ENCODE measurements around the gene TFEB. TPM values are rescaled to one million over a fixed set of nuclear protein-coding genes. Genes with fewer than 3 reads are reported as not detected.
A peak's percentile ranks its signal among the peaks of the same experiment; 100 is the strongest.

The TFEB gene
- total RNA-seq, 3 donors from 2014 or later (not counting 1 experiment from before 2014, with no cell fraction given) = 56.0 to 66.7 (median 66.2) TPM

GRCh38 chr6:41713650-41714291 is 21.6 kb downstream of the TFEB start:
- Histone ChIP-seq H3K27ac (ENCODE audit: low read length) (no peak overlapping the region), H3K36me3 (ENCODE audit: control insufficient read depth, insufficient read depth, low read length) (no peaks in the 10 kb centered on the region), H3K27me3 (ENCODE audit: control insufficient read depth, insufficient read depth, low read length) (no peaks in the 10 kb centered on the region), H3K4me1 (ENCODE audit: control insufficient read depth, insufficient read depth, low read length) (peaks cover 57% of the 10 kb centered on the region), H3K9me3 (ENCODE audit: control insufficient read depth, insufficient read depth, low read length) (no peaks in the 10 kb centered on the region), H3K4me3 (ENCODE audit: low read length) (no peak overlapping the region)
- Mint-ChIP-seq H3K27ac (peak overlapping the region in 1 of 2 donors; percentile 44), H3K9me3 (no peaks in the 10 kb centered on the region), H3K4me3 (no peak overlapping the region), H3K36me3 (no peaks in the 10 kb centered on the region), H3K4me1 (peaks cover 41 to 68% of the 10 kb centered on the region in 2 donors), H3K27me3 (ENCODE audit: low read depth in 2 of 2) (no peaks in the 10 kb centered on the region)
- ATAC-seq (peak in 1 of 3 donors; percentile 13), DNase-seq (no peak)
- TF ChIP-seq CTCF (IDR thresholded peaks at IDR 0.05) = no peak
- WGBS (ENCODE audit: insufficient coverage) = 72% methylated on average over 14 of the region's 14 CpGs
- intact Hi-C loops (cut with micrococcal nuclease) = no loop called here

GRCh38 chr6:41713159-41713649 is 22.2 kb downstream of the TFEB start:
- WGBS (ENCODE audit: insufficient coverage) = 79% methylated on average over 9 of the region's 9 CpGs
- peaks cover 61% of the 10 kb centered on the region for H3K4me1 ChIP-seq (ENCODE audit: control insufficient read depth, insufficient read depth, low read length)
- intact Hi-C loops (cut with micrococcal nuclease) = no loop called here
- peak overlapping the region in 1 of 2 donors; percentile 44 for H3K27ac Mint-ChIP-seq
- H3K36me3 Mint-ChIP-seq = no peaks in the 10 kb centered on the region
- peaks cover 47 to 74% of the 10 kb centered on the region in 2 donors for H3K4me1 Mint-ChIP-seq
- no peak overlapping the region for H3K4me3 ChIP-seq (ENCODE audit: low read length)
- no peaks in the 10 kb centered on the region for H3K27me3 Mint-ChIP-seq (ENCODE audit: low read depth in 2 of 2)
- DNase-seq (no peak), ATAC-seq (no peak)
- H3K9me3 Mint-ChIP-seq = no peaks in the 10 kb centered on the region
- no peak overlapping the region for H3K27ac ChIP-seq (ENCODE audit: low read length)
- H3K27me3 ChIP-seq (ENCODE audit: control insufficient read depth, insufficient read depth, low read length) = no peaks in the 10 kb centered on the region
- H3K36me3 ChIP-seq (ENCODE audit: control insufficient read depth, insufficient read depth, low read length) = no peaks in the 10 kb centered on the region
- TF ChIP-seq CTCF (IDR thresholded peaks at IDR 0.05) = no peak
- H3K4me3 Mint-ChIP-seq = no peak overlapping the region
- no peaks in the 10 kb centered on the region for H3K9me3 ChIP-seq (ENCODE audit: control insufficient read depth, insufficient read depth, low read length)

- Mint-ChIP-seq H3K27ac (no peak overlapping the region), H3K36me3 (no peaks in the 10 kb centered on the region), H3K4me3 (no peak overlapping the region), H3K9me3 (no peaks in the 10 kb centered on the region), H3K27me3 (ENCODE audit: low read depth in 2 of 2) (no peaks in the 10 kb centered on the region), H3K4me1 (peaks cover 49 to 74% of the 10 kb centered on the region in 2 donors)
- H3K4me3 ChIP-seq (ENCODE audit: low read length) = no peak overlapping the region
- no peaks in the 10 kb centered on the region for H3K9me3 ChIP-seq (ENCODE audit: control insufficient read depth, insufficient read depth, low read length)
- no peak for ATAC-seq
- DNase-seq = no peak
- WGBS (ENCODE audit: insufficient coverage) = 97% methylated on average over 9 of the region's 10 CpGs
- no peaks in the 10 kb centered on the region for H3K27me3 ChIP-seq (ENCODE audit: control insufficient read depth, insufficient read depth, low read length)
- no peaks in the 10 kb centered on the region for H3K36me3 ChIP-seq (ENCODE audit: control insufficient read depth, insufficient read depth, low read length)
- no peak overlapping the region for H3K27ac ChIP-seq (ENCODE audit: low read length)
- intact Hi-C loops (cut with micrococcal nuclease) = no loop called here
- H3K4me1 ChIP-seq (ENCODE audit: control insufficient read depth, insufficient read depth, low read length) = peaks cover 65% of the 10 kb centered on the region
- TF ChIP-seq CTCF (IDR thresholded peaks at IDR 0.05) = no peak
These were observed 22.7 kb downstream of the TFEB start for GRCh38 chr6:41712651-41713103.

Data from natural killer cell (primary cell).